Subcutaneous adipose tissue (tissue), 4 donors: ENCODE data around the gene AADAC. TPM values are rescaled to one million over a fixed set of nuclear protein-coding genes. Genes with fewer than 3 reads are reported as not detected.

Source experiments
- total RNA-seq, 4 donors: library from RNA; depleted of rRNA; stranded (reverse); fragments of >200 nt; gene quantifications; one replicate each; pipeline ENCODE4 v1.1.0, GENCODE V29; 2016
- TF ChIP-seq, protein P1 (sequence below): fragments of 450-650 bp; IDR thresholded peaks from one replicate; pipeline ENCODE4 v1.5.1; 2016; ENCODE audit warnings: low read depth, mild to moderate bottlenecking, control low read depth, antibody characterized with exemption, moderate library complexity

The AADAC gene
- total RNA-seq, 4 donors from 2014 or later = 5.3 to 6.0 TPM; not detected in 2

DNA sequence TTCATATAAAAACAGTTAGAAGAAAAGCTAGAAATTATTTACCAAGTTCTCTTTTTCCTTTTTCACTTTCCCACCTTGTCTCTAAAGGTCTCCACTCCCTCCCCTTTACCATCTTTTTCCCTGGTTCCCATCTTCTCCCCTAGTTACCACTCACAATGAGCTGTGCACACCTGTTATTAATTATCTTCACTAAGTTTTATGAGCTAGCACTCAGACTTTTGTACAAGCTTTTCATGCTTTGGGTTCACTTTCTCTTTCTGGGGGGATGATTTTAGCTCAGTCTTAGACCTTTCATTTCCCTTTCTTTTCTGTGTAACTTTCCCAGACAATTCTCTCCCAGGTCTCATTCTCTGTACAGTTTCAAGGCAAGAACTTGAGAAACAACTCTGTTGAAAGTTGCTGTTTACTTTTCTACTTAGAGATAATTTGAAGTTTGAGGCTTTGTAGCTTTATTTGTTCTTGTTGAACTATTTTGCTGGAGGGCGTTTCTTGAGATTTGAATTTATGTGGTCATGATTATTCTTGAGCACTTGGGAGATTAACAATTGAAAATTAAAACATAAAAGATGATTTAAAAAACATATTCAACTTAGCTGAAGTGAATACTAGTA, 24.0 kb upstream of the AADAC start:
- TF ChIP-seq, protein P1, sequence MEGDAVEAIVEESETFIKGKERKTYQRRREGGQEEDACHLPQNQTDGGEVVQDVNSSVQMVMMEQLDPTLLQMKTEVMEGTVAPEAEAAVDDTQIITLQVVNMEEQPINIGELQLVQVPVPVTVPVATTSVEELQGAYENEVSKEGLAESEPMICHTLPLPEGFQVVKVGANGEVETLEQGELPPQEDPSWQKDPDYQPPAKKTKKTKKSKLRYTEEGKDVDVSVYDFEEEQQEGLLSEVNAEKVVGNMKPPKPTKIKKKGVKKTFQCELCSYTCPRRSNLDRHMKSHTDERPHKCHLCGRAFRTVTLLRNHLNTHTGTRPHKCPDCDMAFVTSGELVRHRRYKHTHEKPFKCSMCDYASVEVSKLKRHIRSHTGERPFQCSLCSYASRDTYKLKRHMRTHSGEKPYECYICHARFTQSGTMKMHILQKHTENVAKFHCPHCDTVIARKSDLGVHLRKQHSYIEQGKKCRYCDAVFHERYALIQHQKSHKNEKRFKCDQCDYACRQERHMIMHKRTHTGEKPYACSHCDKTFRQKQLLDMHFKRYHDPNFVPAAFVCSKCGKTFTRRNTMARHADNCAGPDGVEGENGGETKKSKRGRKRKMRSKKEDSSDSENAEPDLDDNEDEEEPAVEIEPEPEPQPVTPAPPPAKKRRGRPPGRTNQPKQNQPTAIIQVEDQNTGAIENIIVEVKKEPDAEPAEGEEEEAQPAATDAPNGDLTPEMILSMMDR = no peak

DNA sequence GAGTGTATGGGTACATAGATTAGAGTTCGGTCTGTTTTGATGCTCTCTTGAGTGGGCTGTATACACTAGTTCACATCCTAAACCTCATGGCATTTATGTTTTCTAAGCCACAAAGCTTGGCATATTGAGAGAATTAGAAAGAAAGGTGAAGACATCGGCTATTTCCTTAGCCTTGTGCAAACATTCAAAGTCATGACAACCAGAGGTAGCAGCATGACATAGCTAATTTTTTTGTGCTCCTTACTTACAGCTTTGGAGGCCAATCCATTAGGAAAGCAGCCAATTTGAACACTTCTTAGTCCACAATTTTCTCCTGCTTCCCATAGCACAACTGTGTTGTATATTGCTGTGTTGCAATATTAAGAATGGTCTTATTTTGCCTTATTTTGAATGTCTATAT, 21.5 kb upstream of the AADAC start:
- TF ChIP-seq, protein P1 = no peak

DNA sequence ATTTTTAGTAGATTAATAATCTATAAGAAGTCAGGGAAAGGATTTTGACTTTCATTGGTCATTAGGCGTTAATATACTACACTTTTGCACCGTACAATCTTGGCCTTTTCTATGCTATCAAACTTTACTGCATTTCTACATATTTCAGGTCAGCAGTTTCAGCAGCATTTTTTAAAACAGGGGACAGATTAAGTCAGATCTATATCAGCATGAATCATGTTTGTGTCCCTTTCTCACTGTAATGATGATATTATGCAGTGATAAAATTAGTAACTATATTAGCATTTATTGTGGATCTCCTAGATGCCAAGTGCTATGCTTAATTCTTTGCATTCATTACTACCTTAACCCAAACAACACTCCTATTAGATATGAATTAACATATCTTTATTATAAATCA, 20.3 kb upstream of the AADAC start:
- TF ChIP-seq, protein P1 = no peak

DNA sequence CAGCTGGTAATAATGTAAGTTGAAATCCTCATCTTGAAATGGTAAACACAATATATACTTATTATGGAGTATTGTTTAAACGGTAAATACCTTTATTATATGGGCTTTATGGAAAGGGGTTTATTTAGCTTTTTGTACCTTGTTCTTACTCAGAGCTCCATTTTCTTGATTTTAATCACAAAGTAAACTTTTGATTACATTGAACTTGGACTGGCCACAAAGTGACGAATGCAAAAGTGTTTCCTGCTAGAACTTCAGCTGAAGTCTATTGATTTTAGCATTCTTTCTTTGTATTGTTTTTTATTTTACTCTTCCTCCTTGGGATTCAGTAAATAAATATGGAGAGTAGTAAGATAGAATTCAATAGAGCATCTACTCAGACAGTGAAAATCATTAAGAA, 19.8 kb upstream of the AADAC start:
- TF ChIP-seq, protein P1 = no peak

DNA sequence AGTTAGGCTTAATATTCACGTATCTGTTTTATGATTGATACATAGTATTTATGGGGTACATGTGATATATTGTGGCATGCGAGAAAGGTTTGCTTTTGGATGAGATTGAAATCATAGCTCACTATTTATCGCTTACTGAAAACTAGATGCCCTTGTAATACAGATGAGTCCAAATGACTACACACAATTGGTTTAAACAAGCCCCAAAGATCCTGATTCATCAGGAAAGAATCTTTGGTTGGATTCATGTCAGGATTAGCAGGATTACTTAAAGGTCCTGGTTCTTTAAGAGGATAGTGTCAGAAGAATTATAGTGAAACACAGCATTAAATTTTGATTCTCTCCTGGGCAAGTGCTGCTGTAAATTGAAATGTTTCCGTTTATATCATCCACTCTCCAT, 18.6 kb upstream of the AADAC start:
- TF ChIP-seq, protein P1 = no peak

DNA sequence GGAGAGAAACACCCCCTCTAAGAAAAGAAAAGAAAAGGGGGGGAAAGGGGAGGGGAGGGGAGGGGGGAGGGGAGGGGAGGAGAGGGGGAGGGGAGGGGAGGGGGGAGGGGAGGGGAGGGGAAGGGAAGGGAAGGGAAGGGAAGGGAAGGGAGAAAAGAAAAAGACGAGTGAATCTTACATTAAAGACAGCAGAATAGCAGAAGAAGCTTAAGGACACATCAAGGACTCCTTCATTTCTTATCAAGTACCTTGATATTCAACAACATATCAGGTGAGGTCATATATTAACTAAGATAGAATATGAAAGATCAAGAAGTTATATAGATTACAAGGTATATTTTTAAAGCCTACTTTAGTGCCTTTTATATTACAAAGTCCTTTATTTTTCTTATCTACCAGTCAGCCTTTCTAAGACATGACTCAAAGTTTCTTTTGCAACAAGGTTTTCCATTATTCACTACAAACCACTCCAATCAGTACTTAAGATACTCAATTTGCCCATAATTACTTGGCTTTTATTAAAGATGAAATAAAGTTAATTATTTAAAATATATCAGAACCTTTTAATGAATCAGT, 17.7 kb upstream of the AADAC start:
- TF ChIP-seq, protein P1 = no peak

DNA sequence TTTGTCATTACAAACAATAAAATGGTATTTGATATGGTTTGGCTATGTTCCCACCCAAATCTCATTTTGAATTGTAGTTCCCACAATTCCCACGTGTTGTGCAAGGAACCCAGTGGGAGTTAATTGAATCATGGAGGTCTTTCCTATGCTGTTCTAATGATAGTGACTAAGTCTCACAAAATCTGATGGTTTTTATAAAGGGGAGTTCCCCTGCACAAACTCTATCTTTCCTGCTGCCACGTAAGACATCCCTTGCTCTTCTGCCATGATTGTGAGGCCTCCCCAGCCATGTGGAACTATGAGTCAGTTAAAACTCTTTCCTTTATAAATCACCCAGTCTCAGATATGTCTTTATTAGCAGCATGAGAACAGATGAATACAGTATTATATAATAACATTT, 15.4 kb upstream of the AADAC start:
- TF ChIP-seq, protein P1 = no peak
